Gastroesophageal sphincter (tissue), 4 donors: Measurements from ENCODE around the gene ZNF791. TPM values are rescaled to one million over a fixed set of nuclear protein-coding genes. Genes with fewer than 3 reads are reported as not detected.

ENCODE experiments used
- ATAC-seq: fragments of 150-250 bp; one replicate; pipeline ENCODE4 v1.9.1; 2016; ENCODE audit warnings: mild to moderate bottlenecking, moderate library complexity
- H3K27ac ChIP-seq, 4 donors: fragments of 200-600 bp; sonication (generic) in 3 of 4; 1 replicate in 3 of 4; 2 replicates in 1 of 4; pipeline ENCODE4 v1.5.1; 2016 to 2019
- H3K27me3 ChIP-seq: fragments of 200-600 bp; sonication (generic); one replicate; pipeline ENCODE4 v1.5.1; 2019
- H3K36me3 ChIP-seq, 2 donors: fragments of 200-600 bp; sonication (generic); one replicate each; pipeline ENCODE4 v1.5.1; 2019; ENCODE audit warnings: control low read depth in 1 of 2
- H3K4me1 ChIP-seq, 3 donors: fragments of 200-600 bp; sonication (generic); 1 replicate in 2 of 3; 2 replicates in 1 of 3; pipeline ENCODE4 v1.5.1; 2016 to 2019; ENCODE audit warnings: control low read depth in 2 of 3
- H3K4me3 ChIP-seq, 2 donors: fragments of 200-600 bp; sonication (generic); one replicate each; pipeline ENCODE4 v1.5.1; 2019; ENCODE audit warnings: mild to moderate bottlenecking in 1 of 2, moderate library complexity in 1 of 2
- H3K9me3 ChIP-seq, 3 donors: fragments of 200-600 bp; sonication (generic); one replicate each; pipeline ENCODE4 v1.5.1; 2017 to 2019; ENCODE audit warnings: control low read depth in 2 of 3
- EP300 ChIP-seq: sonication (generic); formaldehyde crosslinking; IDR thresholded peaks from one replicate; pipeline ENCODE4 v1.6.1; 2017; ENCODE audit warnings: antibody characterized with exemption, mild to moderate bottlenecking
- POLR2A ChIP-seq, 2 donors: fragments of 450-650 bp; IDR thresholded peaks; one replicate each; pipeline ENCODE4 v1.6.1; 2017; ENCODE audit warnings: antibody characterized with exemption in 2 of 2, mild to moderate bottlenecking in 2 of 2, moderate library complexity in 1 of 2
- POLR2AphosphoS5 ChIP-seq: sonication (generic); formaldehyde crosslinking; IDR thresholded peaks from one replicate; pipeline ENCODE4 v1.6.1; 2017; ENCODE audit warnings: antibody characterized with exemption
- WGBS, 2 donors: methylation state at CpG; one replicate each; pipeline ENCODE4 v1.1.5; 2018; ENCODE audit warnings: low coverage in 1 of 2; 5-methylcytosine and 5-hydroxymethylcytosine counted together
- total RNA-seq, 4 donors: library from RNA; depleted of rRNA; stranded (reverse); fragments of >200 nt; gene quantifications; one replicate each; pipeline ENCODE4 v1.1.0, GENCODE V29; 2016
- TF ChIP-seq, protein P1 (sequence below), 4 experiments: fragments of 200-600 bp in 2 of 4; fragments of 450-650 bp in 2 of 4; sonication (generic) in 1 of 4; IDR thresholded peaks; one replicate each; pipeline ENCODE4 v1.5.1; 2017 to 2019; ENCODE audit warnings: antibody characterized with exemption in 4 of 4, mild to moderate bottlenecking in 2 of 4, moderate library complexity in 2 of 4

ZNF791 gene
- total RNA-seq, 4 donors from 2014 or later = 16.7 to 29.7 (median 20.4) TPM

DNA sequence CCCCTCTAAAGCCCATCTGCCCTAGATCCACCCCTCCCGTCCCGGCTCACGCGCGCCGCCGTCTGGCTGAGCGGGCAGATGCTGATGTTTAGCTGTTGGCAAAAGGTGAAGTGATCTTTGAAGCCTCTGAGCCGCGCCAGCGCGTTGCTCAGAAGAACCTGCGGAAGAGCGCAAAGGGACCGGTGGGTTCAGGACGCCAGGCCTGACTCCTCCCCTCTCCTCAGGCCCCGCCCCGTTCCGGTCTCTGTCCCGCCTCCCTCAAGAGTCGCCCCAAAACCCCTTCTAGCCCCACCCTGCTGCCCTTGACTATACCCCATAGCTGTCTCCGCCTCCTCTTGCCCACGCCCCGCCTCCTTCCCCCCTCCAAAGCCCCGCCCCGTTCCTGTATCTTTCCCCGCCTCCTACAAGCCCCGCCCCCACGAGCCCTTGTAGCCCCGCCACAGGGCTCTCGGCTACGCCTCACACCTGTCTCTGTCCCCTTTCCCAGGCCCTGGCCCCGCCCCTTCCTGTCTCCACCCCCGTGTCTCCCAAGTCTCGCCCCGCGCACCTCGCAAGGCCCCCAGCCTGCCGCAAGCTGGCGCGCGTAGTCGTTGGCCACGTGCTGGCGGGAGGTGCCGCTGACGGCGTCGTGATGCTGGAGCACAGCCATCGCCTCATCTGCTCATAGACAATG, 46.3 kb downstream of the ZNF791 start:
- ATAC-seq = no peak
- no peaks in the 10 kb centered on the region for H3K9me3 ChIP-seq
- peaks cover 0 to 91% of the 10 kb centered on the region in 2 donors for H3K36me3 ChIP-seq
- no peaks in the 10 kb centered on the region for H3K27me3 ChIP-seq
- no peaks in the 10 kb centered on the region for H3K4me1 ChIP-seq
- no peak overlapping the region for H3K4me3 ChIP-seq
- TF ChIP-seq EP300 (no peak), POLR2AphosphoS5 (no peak), POLR2A (IDR thresholded peaks at IDR 0.05) (no peak)
- TF ChIP-seq, protein P1, sequence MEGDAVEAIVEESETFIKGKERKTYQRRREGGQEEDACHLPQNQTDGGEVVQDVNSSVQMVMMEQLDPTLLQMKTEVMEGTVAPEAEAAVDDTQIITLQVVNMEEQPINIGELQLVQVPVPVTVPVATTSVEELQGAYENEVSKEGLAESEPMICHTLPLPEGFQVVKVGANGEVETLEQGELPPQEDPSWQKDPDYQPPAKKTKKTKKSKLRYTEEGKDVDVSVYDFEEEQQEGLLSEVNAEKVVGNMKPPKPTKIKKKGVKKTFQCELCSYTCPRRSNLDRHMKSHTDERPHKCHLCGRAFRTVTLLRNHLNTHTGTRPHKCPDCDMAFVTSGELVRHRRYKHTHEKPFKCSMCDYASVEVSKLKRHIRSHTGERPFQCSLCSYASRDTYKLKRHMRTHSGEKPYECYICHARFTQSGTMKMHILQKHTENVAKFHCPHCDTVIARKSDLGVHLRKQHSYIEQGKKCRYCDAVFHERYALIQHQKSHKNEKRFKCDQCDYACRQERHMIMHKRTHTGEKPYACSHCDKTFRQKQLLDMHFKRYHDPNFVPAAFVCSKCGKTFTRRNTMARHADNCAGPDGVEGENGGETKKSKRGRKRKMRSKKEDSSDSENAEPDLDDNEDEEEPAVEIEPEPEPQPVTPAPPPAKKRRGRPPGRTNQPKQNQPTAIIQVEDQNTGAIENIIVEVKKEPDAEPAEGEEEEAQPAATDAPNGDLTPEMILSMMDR (IDR thresholded peaks at IDR 0.05) = no peak
- 33 to 50% methylated on average over 6 to 10 of the region's 50 CpGs for WGBS, 2 donors
- H3K27ac ChIP-seq = no peak overlapping the region

DNA sequence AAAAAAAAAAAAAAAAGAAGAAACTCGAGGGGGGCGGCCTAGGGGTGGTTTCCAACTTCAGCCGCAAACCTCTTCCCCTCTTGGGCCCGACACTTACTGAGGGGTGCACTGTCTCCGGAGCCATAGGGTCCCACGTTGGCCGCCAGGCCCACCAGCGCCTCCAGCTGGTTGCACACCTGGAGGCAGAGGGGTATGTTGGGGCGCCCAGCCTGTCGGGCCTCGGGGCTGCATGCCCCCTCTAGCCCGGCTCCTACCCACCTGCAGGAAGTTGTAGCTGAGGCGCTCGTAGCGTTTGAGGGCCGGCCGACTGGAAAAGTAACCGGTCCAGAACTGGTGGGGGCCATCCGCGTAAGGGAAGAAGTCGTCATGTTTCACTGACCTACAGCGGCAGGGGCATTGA, 47.2 kb downstream of the ZNF791 start:
- Histone ChIP-seq H3K4me1 (no peaks in the 10 kb centered on the region), H3K4me3 (no peak overlapping the region), H3K9me3 (no peaks in the 10 kb centered on the region), H3K36me3 (peaks cover 0 to 95% of the 10 kb centered on the region in 2 donors), H3K27ac (no peak overlapping the region), H3K27me3 (no peaks in the 10 kb centered on the region)
- no peak for ATAC-seq
- TF ChIP-seq EP300 = no peak
- TF ChIP-seq, protein P1 (IDR thresholded peaks at IDR 0.05) = no peak
- TF ChIP-seq POLR2A (IDR thresholded peaks at IDR 0.05) = no peak
- TF ChIP-seq POLR2AphosphoS5 = no peak
- WGBS, 2 donors = 100% methylated on average over 1 of the region's 22 CpGs; no CpG with 5 or more reads in 1 of the 2 donors

DNA sequence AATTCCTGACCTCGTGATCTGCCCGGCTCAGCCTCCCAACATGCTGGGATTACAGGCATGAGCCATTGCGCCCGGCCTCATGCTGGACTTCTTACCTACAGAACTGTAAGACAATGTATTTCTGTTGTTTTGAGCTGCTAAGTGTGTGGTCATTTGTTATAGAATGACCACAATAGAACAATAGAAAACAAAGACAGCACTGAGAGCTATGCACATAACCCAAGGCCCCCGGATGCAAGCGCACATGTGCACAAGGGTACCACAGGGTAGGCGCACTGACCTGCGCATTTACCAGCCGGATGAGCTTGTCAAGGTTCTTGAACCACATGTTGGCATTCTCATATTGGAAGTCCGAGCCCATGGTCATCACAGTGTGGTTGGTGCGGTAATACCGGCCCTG, 50.3 kb downstream of the ZNF791 start:
- no peak for TF ChIP-seq EP300
- no peak for TF ChIP-seq POLR2AphosphoS5
- TF ChIP-seq, protein P1 (IDR thresholded peaks at IDR 0.05) = no peak
- no peak for TF ChIP-seq POLR2A (IDR thresholded peaks at IDR 0.05)
- Histone ChIP-seq H3K36me3 (peaks cover 0 to 93% of the 10 kb centered on the region in 2 donors), H3K27me3 (no peaks in the 10 kb centered on the region), H3K4me1 (peaks cover 0 to 20% (median 5%) of the 10 kb centered on the region in 3 donors), H3K27ac (no peak overlapping the region), H3K4me3 (no peak overlapping the region), H3K9me3 (no peaks in the 10 kb centered on the region)
- WGBS, 2 donors = 92 to 98% methylated on average over 2 to 6 of the region's 12 CpGs
- no peak for ATAC-seq

DNA sequence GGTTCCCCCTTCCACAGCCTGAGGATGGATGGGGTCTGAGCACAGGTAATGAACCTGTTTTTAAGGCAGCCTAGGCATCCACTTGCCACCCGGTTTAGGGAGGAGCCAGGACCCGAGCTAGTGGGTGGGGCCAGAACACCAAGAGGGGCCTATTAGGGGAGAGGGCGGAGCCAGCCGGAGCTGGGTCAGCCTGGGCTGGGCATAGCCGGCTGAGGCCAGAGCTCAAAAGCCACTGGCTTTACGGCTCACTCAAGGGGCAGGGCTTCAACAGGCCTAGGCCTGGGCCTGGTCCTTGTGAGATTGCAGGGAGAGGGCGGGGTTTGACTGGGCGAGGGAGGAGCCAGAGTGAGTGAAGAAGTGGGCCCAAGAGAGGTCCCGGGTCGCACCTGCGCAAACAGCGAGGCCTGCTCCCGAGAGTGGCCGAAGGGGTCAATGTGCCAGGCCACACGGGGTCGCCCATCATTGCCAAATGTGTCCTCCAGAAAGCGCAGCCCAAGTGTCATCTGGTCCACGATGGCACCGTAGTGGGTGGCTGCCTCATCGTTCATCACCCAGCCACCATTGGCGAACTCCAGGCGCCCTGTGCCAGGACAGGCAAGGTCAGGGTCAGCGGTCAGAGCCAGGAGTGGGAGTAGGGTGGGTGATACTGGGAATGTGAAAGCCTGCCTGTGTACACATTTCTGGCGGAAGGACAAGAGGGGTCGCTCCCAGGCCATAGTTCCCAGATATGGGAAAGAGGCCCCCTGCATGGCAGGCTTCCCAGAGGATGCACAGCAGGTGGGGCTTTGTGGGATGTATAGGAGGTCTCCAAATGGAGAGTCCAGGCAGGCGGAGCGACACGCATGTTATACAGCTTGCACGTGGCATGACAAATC, 53.9 kb downstream of the ZNF791 start:
- Histone ChIP-seq H3K27ac (no peak overlapping the region), H3K27me3 (no peaks in the 10 kb centered on the region), H3K36me3 (peaks cover 0 to 64% of the 10 kb centered on the region in 2 donors), H3K4me1 (peaks cover 0 to 44% (median 24%) of the 10 kb centered on the region in 3 donors), H3K9me3 (no peaks in the 10 kb centered on the region), H3K4me3 (no peak overlapping the region)
- no peak for ATAC-seq
- TF ChIP-seq POLR2A (IDR thresholded peaks at IDR 0.05) (no peak), EP300 (no peak), POLR2AphosphoS5 (no peak)
- TF ChIP-seq, protein P1 (IDR thresholded peaks at IDR 0.05) = no peak
- WGBS, 2 donors = 80 to 81% methylated on average over 6 to 8 of the region's 29 CpGs

DNA sequence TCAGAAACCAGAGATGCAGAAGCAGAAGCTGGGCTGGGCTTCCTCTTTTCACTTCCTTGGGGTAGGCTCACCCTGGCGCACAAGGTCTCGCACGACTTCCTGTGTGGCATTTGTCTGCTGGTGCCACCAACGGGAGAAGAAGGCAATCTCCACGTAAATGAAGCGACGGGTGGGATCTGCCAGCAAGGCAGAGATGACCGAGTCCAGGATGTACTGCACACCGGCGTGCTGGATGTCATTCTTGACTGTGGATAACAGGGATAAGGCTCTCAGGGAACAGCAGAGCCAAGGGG, 54.5 kb downstream of the ZNF791 start:
- TF ChIP-seq, protein P1 (IDR thresholded peaks at IDR 0.05) = no peak
- no peak for TF ChIP-seq POLR2AphosphoS5
- no peak for TF ChIP-seq POLR2A (IDR thresholded peaks at IDR 0.05)
- no peak for TF ChIP-seq EP300
- H3K4me3 ChIP-seq = peak overlapping the region in 1 of 2 donors; percentile 66

More for the DNA sequence above, 54.5 kb downstream of the ZNF791 start:
- H3K27ac ChIP-seq = no peak overlapping the region
- H3K9me3 ChIP-seq = no peaks in the 10 kb centered on the region
- WGBS, 2 donors = 89 to 94% methylated on average over 9 of the region's 10 CpGs
- H3K36me3 ChIP-seq = peaks cover 0 to 58% of the 10 kb centered on the region in 2 donors
- H3K4me1 ChIP-seq = peaks cover 0 to 49% (median 29%) of the 10 kb centered on the region in 3 donors
- no peak for ATAC-seq
- no peaks in the 10 kb centered on the region for H3K27me3 ChIP-seq
